IMR-90 (cell line): ENCODE results near the gene PCSK5.

Experiments
- CEBPB ChIP-seq: IDR thresholded peaks from 2 replicates; pipeline ENCODE4 v1.6.1; 2012; ENCODE audit warnings: low read depth, low read length, improper control_type of control experiment
- CTCF ChIP-seq: conservative IDR thresholded peaks from 2 replicates; pipeline ENCODE4 v1.5.1; 2012; ENCODE audit warnings: mild to moderate bottlenecking, low read depth, low read length, improper control_type of control experiment
- NFE2L2 ChIP-seq: fragments of 150-350 bp; IDR thresholded peaks from 2 replicates; pipeline ENCODE4 v1.6.1; 2016; ENCODE audit warnings: low read depth, mild to moderate bottlenecking, low read length
- RFX5 ChIP-seq: IDR thresholded peaks from 2 replicates; pipeline ENCODE4 v1.8.0; 2012; ENCODE audit warnings: low read depth, mild to moderate bottlenecking, low read length, moderate library complexity
- SMC3 ChIP-seq: fragments of 150-350 bp; IDR thresholded peaks from 2 replicates; pipeline ENCODE4 v1.6.1; 2016; ENCODE audit warnings: low read depth, mild to moderate bottlenecking, antibody characterized with exemption, low read length, moderate library complexity

GRCh38 chr9:76099516-76099915, 209.0 kb downstream of the PCSK5 start:
- TF ChIP-seq SMC3 (no peak), NFE2L2 (no peak), CTCF (no peak), RFX5 (no peak), CEBPB (no peak)
